Activated T-helper 1 cell treated with anti-CD3 and anti-CD28 coated beads, Interleukin-12 subunit alpha, Interleukin-12 subunit beta, Interleukin-2, Interleukin-4 antibody, amounts not matched to agents 30 ng/mL and 10 ng/mL and 1 ng/mL, durations not matched to agents 14 hours and 24 hours and 36 hours (primary cell): ENCODE data around the gene WDR44. TPM values are rescaled to one million over a fixed set of nuclear protein-coding genes. Genes with fewer than 3 reads are reported as not detected.
"Not testable (repeated sequence)": the region's sequence is repeated elsewhere in the genome, so short reads cannot be mapped to it uniquely, and the experiment has no call there.

Experiments
- DNase-seq: peaks from one replicate; pipeline ENCODE4 v3.0.0; 2021; ENCODE audit warnings: low spot score
- H3K27ac Mint-ChIP-seq: one replicate; pipeline ENCODE4 v1.8.0; 2021; ENCODE audit warnings: mild to moderate bottlenecking, mixed read lengths
- H3K27me3 Mint-ChIP-seq: one replicate; pipeline ENCODE4 v1.8.0; 2022; ENCODE audit warnings: mild to moderate bottlenecking, moderate library complexity, mixed read lengths; ENCODE audit not compliant: insufficient read depth
- H3K36me3 Mint-ChIP-seq: one replicate; pipeline ENCODE4 v1.8.0; 2021; ENCODE audit warnings: low read depth, mixed read lengths
- H3K4me1 Mint-ChIP-seq: one replicate; pipeline ENCODE4 v1.8.0; 2021; ENCODE audit warnings: low read depth, mixed read lengths
- H3K4me3 Mint-ChIP-seq: one replicate; pipeline ENCODE4 v1.8.0; 2021; ENCODE audit warnings: mild to moderate bottlenecking, moderate library complexity, mixed read lengths
- H3K9me3 Mint-ChIP-seq: one replicate; pipeline ENCODE4 v1.8.0; 2021; ENCODE audit warnings: mixed read lengths
- intact Hi-C: fragments of 100-400 bp; cut with micrococcal nuclease; formaldehyde crosslinking; loops from one replicate; pipeline ENCODE4 v1.15.1; 2024
- total RNA-seq: library from RNA; stranded (reverse); gene quantifications from 2 replicates; pipeline ENCODE4 v1.2.3, GENCODE V29; 2022

The WDR44 gene
- total RNA-seq, 1 donor from 2014 or later: 11.3 TPM

DNA sequence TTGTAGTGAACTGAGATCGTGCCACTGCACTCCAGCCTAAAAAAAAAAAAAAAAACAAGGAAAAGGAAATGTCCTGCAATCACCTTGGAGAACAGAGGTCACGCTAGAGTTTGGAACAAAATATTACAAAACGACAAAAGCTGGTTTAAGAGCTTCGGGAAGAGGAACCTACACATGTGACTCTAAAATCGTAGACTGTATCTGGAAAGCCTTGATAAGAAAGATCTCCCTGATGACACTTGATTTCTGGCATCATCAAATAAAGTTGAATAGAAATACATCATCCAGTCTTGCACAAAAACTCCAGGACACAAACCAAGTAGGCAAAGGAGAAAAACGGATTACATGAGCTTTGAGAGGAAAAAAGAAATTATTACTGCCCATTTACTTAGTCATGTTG lies 118.6 kb downstream of the WDR44 start:
- H3K27ac Mint-ChIP-seq: no peak overlapping the region
- no peak overlapping the region for H3K4me3 Mint-ChIP-seq
- H3K4me1 Mint-ChIP-seq: no peaks in the 10 kb centered on the region
- peaks cover 3% of the 10 kb centered on the region for H3K27me3 Mint-ChIP-seq
- H3K36me3 Mint-ChIP-seq: no peaks in the 10 kb centered on the region
- intact Hi-C loops: no loop called here
- DNase-seq: no peak
- no peaks in the 10 kb centered on the region for H3K9me3 Mint-ChIP-seq

DNA sequence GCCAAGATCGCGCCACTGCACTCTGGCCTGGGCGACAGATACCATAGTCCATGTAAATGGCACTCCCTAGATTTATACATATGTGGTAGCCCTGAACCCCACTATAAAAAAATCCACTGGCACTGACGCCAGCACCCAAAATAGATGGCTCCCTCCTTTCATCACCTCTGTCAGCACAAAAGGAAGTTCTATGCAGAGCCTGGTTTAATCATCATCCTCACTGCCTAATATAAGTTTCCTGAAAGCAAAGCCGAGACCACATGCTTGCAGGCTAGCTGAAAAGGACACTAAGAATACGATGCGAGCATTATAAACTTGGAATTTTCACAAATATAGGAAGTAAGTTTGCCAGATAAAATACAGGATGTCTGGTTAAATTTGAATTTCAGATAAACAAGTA lies 122.2 kb downstream of the WDR44 start:
- Mint-ChIP-seq H3K27me3 (peaks cover 1% of the 10 kb centered on the region), H3K36me3 (no peaks in the 10 kb centered on the region), H3K27ac (no peak overlapping the region), H3K4me1 (no peaks in the 10 kb centered on the region), H3K9me3 (no peaks in the 10 kb centered on the region), H3K4me3 (no peak overlapping the region)
- DNase-seq: no peak
- intact Hi-C loops: no loop called here

DNA sequence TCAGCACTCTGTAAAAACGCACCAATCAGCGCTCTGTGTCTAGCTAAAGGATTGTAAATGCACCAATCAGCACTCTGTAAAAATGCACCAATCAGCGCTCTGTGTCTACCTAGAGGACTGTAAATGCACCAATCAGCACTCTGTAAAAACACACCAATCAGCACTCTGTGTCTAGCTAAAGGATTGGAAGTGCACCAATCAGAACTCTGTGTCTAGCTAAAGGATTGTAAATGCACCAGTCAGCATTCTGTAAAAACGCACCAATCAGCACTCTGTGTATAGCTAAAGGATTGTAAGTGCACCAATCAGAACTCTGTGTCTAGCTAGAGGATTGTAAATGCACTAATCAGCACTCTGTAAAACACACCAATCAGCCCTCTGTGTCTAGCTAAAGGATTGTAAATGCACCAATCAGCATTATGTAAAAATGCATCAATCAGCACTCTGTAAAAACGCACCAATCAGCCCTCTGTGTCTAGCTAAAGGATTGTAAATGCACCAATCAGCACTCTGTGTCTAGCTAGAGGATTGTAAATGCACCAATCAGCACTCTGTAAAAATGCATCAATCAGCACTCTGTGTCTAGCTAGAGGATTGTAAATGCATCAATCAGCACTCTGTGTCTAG lies 124.9 kb downstream of the WDR44 start:
- intact Hi-C loops, H3K27ac Mint-ChIP-seq, H3K4me3 Mint-ChIP-seq, H3K4me1 Mint-ChIP-seq, H3K9me3 Mint-ChIP-seq, H3K36me3 Mint-ChIP-seq, DNase-seq, H3K27me3 Mint-ChIP-seq: not testable (repeated sequence)

DNA sequence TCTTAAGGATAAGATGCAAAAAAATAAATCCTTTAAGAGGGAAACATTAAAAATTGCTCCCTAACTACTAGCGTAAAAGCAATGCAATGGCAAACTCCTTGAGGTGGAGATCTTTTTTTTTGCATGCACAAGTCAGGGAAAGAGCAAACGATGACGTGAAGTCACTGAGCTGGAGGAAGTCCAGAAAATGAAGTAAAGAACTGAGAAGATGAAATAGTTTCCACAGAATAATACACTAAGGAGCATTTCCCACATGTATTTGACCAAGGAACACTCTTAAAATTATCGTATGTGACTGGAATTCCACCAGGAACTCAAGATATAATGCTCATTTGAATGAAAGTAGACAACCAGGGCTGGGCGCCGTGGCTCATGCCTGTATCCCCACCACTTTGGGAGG lies 128.7 kb downstream of the WDR44 start:
- DNase-seq: no peak
- Mint-ChIP-seq H3K27ac (no peak overlapping the region), H3K4me1 (no peaks in the 10 kb centered on the region), H3K36me3 (no peaks in the 10 kb centered on the region), H3K4me3 (no peak overlapping the region), H3K27me3 (no peaks in the 10 kb centered on the region), H3K9me3 (no peaks in the 10 kb centered on the region)
- intact Hi-C loops: no loop called here

DNA sequence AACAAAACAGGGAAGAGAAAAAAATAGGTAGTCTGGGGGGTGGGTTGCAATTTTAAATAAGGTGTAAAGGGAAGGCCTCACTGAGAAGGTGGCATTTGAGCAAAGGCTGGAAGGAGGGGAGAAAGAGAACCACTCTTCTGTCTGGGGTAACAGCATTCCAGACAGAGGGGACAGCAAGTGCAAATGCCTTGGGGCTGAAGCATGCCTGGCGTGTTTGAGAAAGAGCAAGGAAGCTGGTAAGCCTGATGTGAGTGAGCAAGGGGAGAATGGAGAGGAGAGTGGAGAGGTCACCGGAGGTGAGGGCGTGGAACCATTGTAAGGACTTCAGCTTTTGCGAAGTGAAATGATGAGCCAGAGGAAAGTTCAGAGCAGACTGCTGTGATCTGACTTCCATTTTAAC lies 130.0 kb downstream of the WDR44 start:
- H3K4me3 Mint-ChIP-seq: no peak overlapping the region
- H3K27me3 Mint-ChIP-seq: no peaks in the 10 kb centered on the region
- H3K36me3 Mint-ChIP-seq: no peaks in the 10 kb centered on the region
- no peaks in the 10 kb centered on the region for H3K4me1 Mint-ChIP-seq
- intact Hi-C loops: no loop called here
- H3K9me3 Mint-ChIP-seq: no peaks in the 10 kb centered on the region
- no peak overlapping the region for H3K27ac Mint-ChIP-seq
- no peak for DNase-seq

DNA sequence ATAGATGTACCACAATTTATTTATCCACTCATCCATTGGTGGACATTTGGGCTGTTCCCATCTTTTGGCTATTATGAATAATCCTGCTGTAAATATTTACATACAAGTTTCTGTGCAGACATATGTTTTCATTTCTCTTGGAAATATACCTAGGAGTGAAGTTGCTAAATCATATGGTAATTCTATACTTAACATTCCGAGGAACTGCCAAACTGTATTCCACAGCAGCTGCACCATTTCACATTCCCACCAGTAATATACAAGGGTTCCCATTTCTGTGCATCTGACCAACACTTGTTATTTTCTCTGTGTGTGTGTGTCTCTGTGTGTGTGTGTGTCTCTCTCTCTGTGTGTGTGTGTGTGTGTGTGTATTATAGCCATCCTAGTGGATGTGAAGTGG lies 134.3 kb downstream of the WDR44 start:
- no peak overlapping the region for H3K4me3 Mint-ChIP-seq
- H3K27me3 Mint-ChIP-seq: no peaks in the 10 kb centered on the region
- no peak for DNase-seq
- intact Hi-C loops: no loop called here
- no peaks in the 10 kb centered on the region for H3K9me3 Mint-ChIP-seq
- no peak overlapping the region for H3K27ac Mint-ChIP-seq
- no peaks in the 10 kb centered on the region for H3K36me3 Mint-ChIP-seq
- no peaks in the 10 kb centered on the region for H3K4me1 Mint-ChIP-seq

DNA sequence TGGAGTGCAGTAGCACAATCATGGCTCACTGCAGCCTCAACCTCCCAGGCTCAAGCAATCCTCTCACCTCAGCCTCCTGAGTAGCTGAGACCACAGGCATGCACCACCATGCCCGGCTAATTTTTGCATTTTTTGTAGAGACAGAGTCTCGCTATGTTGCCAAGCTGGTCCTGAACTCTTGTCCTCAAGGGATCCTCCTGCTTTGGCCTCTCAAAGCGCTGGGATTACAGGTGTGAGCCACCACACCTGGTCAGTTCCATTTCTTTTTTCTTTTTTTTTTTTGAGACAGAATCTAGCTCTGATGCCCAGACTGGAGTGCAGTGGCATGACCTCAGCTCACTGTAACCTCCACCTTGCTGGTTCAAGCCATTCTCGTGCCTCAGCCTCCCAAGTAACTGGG lies 136.5 kb downstream of the WDR44 start:
- DNase-seq, intact Hi-C loops, H3K36me3 Mint-ChIP-seq, H3K4me3 Mint-ChIP-seq, H3K4me1 Mint-ChIP-seq, H3K9me3 Mint-ChIP-seq, H3K27me3 Mint-ChIP-seq, H3K27ac Mint-ChIP-seq: not testable (repeated sequence)

DNA sequence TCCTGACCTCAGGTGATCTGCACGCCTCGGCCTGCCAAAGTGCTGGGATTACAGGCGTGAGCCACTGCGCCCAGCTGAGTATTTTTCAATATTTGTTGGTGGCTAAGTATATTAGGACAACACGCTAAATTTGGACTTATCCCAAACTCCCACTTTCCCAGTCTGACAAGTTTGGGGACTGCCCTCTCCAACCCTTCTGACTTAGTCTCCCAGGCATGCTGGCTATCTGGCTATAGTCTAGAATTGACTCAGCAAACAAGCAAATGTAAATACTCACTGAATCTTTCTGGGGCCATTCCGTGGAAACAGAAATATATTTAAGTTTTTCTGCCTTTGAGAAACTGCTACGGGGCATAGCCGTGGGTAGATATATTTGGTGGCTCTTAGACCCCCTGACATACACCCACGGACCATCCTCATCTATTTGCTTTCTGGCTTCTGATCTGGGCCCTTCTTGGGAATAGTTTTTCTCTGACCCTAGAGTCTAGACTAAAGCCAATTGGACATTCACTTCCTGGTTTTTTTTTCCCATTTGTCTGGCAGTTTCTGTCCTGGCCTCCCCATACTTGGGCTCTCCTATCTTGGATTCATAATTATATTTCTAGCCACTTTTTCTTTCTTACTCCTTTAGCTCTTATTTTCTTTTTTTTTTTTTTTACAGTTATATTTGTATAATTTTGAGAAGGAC lies 138.5 kb downstream of the WDR44 start:
- intact Hi-C loops: no loop called here
- no peak overlapping the region for H3K4me3 Mint-ChIP-seq
- H3K36me3 Mint-ChIP-seq: no peaks in the 10 kb centered on the region
- H3K9me3 Mint-ChIP-seq: no peaks in the 10 kb centered on the region
- DNase-seq: no peak
- no peaks in the 10 kb centered on the region for H3K27me3 Mint-ChIP-seq
- no peaks in the 10 kb centered on the region for H3K4me1 Mint-ChIP-seq
- H3K27ac Mint-ChIP-seq: no peak overlapping the region

DNA sequence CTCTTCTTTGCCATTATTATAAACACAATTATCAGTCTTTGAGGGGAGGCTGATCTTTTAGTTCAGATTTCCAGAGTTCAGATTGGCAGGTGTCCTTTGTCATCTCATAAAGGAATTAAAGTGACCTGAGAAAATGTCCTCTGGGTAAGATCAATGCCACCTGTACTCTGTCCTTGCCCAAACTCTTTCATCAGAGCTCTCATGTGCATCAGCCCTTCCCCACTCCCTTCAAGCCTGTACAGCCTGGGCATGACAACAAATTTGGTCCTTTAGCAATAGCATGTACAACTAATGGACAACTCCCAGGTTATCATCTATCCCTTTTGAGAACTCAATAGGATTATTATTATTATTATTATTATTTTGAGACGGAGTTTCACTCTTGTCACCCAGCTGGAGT lies 140.8 kb downstream of the WDR44 start:
- H3K27ac Mint-ChIP-seq, H3K36me3 Mint-ChIP-seq, intact Hi-C loops, H3K4me3 Mint-ChIP-seq, H3K9me3 Mint-ChIP-seq, DNase-seq, H3K4me1 Mint-ChIP-seq, H3K27me3 Mint-ChIP-seq: not testable (repeated sequence)

DNA sequence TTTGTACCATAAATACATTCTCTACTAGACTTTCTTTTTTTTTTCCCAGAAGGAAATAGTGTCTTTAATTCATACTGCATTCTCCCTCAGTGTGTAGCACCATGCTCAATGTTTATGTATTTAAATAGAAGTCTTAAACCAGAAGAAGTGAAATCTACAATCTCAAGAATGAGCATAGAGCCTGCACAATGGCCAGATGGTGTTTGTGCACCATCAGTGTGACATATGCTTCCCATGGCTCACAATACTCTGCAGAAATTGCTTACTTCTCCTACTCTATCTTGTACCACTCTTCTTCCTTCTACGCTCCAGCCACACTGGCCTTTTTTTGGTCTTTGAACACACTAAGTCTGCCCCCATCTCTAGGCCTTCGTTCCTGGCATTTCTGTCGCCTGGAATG lies 147.1 kb downstream of the WDR44 start:
- Mint-ChIP-seq H3K9me3 (no peaks in the 10 kb centered on the region), H3K27me3 (no peaks in the 10 kb centered on the region), H3K4me1 (peaks cover 14% of the 10 kb centered on the region), H3K36me3 (no peaks in the 10 kb centered on the region), H3K27ac (no peak overlapping the region), H3K4me3 (no peak overlapping the region)
- DNase-seq: no peak
- intact Hi-C loops: no loop called here

DNA sequence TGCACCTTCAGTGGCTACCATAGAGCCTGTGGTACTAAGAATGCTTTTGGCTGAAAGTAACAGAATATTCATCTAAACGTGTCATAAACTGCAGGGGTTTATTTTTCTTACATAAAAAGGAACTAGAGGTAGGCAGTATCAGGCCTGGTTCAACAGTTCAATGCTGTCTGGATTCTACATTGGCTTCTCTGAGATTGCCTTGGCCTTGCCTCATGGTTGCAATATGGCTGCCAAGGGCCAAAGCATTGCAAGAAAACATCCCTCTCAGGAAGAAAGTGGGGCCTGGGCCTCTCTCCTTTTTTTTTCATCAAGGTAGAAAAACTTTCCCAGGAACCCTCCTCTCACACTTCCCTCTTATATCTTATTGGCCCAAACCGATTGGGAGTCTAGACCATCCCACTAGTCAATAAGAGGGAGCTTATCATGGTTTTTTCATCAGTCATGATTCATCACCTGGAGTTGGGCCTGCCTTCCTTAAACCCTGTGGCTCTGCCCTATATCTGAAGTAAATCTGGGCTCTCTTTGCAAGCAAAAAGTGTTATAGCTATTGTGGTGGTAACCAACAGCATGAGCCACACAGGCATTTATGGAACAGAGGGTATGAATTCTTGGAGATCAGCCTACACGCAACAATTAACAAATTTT lies 147.9 kb downstream of the WDR44 start:
- intact Hi-C loops: loop anchor here (2.0 kb wide), 1 partner anchor 77 kb away; no protein-coding TSS in a partner anchor
- DNase-seq: no peak
- Mint-ChIP-seq H3K27me3 (no peaks in the 10 kb centered on the region), H3K4me3 (no peak overlapping the region), H3K27ac (no peak overlapping the region), H3K36me3 (peaks cover under 1% of the 10 kb centered on the region), H3K4me1 (peaks cover 21% of the 10 kb centered on the region), H3K9me3 (no peaks in the 10 kb centered on the region)

DNA sequence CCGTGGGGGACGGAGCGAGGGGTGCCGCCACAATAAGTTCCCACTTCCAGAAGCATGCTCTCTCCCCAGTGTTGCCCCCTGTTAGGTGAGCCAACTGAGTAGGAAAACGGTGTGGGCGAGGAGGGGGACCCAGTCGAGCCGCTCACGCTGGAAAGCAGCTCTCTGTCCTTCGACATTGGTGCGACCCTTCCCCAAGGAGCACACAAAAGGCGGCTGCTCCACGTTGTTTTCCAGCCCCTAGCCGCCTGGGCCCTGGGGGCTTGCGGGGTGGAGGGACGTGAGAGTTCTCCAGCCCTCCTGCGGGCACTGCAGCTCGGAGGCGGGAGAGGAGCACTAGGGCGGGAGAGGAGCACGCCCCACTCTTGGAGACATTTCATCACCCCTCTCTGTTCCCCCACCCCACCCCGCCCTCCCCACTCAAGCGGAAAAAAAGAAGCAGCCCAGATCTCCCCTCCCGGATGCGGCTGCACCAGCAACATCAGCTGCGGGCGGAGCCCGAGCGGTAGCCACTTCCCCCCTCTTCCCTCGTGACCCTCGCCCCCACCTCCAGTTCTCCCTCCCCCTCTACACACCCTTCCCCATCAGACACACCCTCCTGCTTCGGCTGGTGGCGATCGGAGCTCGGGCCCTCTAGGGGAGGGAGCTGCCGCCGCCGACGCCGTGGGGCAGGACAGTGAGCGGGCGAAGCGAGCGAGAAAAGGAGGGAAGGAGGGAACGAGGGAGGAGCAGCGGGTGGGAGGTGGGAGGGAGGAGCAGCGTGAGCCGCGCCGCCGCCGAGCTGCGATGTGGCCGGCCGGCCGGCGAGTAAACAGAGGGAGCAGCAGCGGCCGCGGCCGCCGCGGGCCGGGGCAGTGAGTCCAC lies 149.4 kb downstream of the WDR44 start, which contains the start of gene DOCK11:
DOCK11 (plus strand) TSS at position 755 of the 861 bp plus-strand sequence. CDS start 157 bp downstream, outside the sequence.
- peak; percentile 75 for DNase-seq
- Mint-ChIP-seq H3K36me3 (peaks cover 4% of the 10 kb centered on the region), H3K4me1 (peaks cover 30% of the 10 kb centered on the region), H3K4me3 (peak within 1 kb of the TSS; percentile 98), H3K27me3 (no peaks in the 10 kb centered on the region), H3K9me3 (no peaks in the 10 kb centered on the region), H3K27ac (peak within 1 kb of the TSS; percentile 97)
- intact Hi-C loops: loop anchor here (1.0 to 5.0 kb wide), 5 partner anchors 33 to 742 kb away; partner anchors contain the start of genes PGRMC1 and WDR44
